ENCODE results near the gene RASSF6.
"Not testable (repeated sequence)": the region's sequence is repeated elsewhere in the genome, so short reads cannot be mapped to it uniquely, and the experiment has no call there.

RASSF6 gene

DNA sequence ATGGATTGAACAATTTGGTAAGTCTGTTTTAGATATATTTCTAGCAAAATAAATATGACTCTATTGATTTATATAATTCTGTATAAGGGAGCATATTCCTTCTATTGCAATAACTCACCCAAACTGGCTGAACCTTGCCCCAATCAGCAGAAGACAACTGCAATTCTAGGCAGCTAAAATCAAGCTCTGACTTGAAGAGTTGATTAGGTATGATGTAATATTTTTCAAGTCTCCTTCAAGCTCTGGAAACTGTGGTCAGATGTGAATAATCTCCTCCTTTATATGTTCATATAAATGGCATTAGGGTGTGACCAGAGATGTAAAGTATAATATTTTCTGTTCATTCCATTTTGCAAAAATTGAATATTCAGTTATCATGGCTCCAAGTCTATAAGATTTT lies 8.2 kb downstream of the RASSF6 start:
- no peak for DNase-seq (ENCODE audit: low read depth)

DNA sequence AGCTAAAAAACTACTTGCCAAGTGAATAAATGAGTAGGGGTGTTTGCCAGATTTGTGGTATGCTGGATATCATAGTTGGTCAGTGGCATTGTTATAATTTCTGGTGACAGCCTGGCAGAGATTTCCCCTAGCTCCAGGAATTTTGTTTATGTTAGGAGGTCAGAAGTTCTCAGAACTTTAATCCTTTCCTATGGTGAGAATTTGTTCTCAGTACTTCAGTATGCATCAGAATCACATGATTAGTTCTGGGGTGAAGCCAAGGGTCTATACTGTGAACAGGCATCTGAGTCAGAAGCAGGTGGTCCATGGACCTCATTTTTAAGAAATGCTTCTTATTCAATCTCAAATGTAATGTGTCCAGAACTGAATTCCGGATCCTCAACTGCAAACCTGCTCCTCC lies 10.5 kb downstream of the RASSF6 start:
- DNase-seq (ENCODE audit: low read depth), result no peak

DNA sequence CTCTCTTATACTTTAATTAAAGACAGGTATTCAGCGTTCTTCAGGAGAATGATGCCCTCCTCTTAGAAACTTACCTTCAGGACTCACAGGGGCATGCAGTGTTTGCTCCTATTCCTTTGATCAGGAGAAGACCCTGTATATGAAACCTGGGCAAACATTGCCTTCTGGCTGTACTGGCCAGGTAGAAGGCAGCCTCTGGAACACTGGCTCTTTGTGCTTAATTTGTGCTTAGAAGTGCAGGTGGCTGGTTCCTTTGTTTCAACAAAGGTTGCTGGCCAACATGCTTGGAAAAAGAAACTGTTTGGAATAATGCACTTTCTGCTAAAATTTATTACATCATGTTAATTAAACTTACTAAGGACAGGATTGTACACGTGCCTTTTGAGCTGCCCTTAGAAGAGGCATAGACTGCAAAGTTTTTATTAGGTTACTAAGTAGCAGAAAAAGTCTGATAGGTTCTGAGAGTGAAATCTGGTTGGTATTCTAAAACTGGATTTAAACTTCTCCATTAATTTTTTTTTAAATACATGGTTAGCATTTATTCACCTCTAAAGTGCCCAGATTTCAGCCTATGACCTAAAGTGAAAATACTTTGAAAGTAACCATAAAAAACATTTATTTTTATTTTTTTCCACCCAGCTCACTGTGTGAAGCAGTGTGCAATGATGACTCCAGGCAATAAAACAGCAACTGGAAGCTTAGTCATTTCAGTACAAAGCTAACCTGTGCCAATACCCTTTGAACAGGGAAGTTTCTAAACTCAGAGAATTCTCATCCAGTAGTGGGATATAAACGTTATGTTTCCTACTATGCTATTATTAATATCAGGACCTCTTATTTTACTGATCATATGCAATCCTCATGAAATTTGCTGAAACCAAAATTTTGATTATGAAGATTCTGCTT lies 11.3 kb downstream of the RASSF6 start:
- no peak for DNase-seq (ENCODE audit: low read depth)

DNA sequence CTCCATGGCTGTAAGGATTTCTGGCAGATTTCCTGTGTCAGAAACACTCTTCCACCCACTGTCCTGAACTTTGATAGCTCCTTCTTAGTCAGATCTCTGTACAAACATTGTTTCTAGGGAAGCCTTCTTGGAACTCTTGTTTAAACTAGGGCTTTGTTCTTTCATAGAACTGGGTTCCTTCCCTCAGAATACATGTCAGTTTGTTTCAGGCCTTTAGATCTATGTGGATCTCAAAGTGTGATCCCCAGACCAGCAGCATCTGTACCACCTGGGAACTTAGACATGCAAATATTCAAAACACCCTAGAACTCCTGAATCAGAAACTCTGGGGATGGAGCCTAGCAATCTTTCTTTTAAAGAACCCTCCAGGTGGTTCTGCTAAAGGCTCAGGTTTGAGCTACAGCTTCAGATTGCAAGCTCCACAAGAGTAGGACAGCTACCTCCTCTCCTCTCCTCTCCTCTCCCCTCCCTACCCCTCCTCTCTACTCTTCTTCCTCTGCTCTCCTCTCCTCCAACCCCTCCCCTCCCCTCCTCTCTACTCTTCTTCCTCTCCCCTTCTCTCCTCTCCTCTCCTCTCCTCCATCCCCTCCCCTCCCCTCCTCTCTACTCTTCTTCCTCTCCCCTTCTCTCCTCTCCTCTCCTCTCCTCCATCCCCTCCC lies 12.7 kb downstream of the RASSF6 start:
- DNase-seq (ENCODE audit: low read depth), result no peak

DNA sequence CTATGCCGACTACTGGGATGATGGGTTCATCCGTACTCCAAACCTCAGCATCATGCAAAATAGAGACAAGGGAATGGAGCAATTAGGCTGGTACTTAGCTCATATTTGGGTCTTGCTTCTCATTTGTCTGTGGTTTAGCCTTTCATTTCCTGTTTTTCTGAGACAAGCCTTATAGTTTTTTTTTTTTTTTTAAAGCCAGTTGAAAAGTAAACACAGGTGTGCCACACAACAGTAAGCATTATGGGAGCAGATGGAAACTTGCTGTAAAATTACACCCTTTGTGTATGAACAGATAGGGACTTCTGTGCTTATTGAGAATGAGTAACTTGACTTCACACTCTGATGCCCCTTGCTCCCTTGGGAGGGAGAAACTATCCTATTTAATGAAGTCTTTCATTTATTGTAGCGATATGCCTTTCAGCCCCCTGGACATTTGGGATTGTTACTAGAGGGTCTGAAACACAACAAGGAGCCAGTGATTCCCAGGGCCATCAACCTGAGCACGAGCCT lies 13.7 kb downstream of the RASSF6 start:
- DNase-seq (ENCODE audit: low read depth), result no peak

DNA sequence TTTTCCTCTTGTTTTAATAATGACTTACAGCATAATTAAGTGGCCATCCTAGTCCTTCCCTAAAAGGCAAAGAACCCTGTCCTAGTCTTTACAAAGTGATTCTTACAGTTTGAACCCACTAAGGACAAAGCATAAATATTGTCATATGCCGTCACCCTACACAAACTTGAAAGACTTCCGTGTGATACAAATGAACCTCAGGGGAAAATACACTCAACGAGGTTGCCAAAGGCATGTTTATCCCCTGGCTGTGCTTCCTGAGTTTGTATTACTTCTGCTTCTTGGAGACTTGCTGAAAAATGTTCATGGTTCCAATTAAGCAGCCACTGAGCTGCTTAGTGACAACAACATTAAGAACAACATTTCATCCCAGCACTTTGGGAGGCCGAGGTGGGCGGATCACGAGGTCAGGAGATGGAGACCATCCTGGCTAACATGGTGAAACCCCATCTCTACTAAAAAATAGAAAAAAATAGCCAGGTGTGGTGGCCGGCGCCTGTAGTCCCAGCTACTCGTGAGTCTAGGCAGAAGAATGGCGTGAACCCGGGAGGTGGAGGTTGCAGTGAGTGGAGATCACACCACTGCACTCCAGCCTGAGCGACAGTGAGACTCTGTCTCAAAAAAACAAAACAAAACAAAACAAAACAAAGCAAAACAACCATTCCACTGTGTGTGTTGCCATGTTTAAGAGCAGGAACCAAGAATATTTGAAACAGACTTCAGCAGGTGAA lies 16.2 kb downstream of the RASSF6 start:
- no peak for DNase-seq (ENCODE audit: low read depth)

DNA sequence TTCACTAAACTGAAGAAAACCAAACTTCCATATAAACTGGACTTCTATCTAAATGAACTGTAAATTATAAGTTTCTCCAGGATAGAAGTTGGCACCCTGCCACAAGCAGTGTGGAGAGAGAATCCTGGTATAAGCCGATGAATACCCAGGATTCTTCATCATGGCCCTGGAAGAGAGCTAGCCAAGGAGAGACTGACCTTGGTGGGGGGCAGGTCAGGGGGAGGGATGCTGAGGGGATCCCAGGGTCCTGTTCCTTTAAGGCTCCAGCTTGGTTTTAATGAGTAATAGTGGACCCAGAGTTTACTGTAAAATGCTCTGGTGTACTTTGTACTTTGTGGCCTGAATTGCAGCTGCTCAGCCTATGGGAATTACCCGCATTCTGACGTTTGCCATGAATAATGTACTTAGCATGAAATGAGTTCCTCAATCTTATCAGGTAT lies 16.9 kb downstream of the RASSF6 start:
- DNase-seq (ENCODE audit: low read depth), result no peak

DNA sequence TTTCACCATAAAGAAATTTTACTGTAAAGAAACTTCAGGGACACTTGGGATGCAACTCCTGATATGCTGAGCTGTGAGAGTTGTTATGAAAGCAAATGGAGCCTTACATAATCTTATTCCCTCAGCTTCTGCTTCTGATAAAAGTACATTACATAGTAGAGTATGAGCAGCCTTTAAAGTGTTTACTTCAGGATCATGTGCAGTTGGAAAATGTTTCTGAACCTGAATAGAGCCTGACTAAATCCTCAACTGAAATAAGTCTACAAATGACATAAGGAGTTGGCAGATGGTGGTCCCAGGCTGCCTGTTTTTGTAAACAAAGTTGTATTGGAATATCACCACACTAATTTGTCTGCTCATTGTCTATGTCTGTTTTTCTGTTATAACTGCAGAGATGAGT lies 19.3 kb downstream of the RASSF6 start:
- no peak for DNase-seq (ENCODE audit: low read depth)

DNA sequence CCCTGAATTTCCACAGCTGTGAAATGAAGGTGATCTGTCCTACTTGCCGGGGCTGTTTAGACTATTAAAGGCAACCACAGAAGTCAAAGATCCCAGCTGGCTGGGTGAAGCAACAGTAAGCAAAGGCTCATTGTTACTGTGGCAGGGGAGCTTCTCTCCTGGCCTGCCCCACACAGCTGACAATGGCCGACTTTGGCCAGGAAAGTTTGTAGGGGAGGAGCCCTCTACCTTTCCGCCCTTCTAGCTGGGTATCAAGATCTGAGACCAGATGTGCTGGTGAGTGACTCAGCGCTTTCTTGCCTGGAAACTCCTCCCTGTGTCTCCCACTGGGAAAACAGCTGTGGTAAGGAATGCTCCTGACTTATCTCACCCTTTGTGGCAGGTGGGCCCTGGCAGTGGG lies 21.1 kb downstream of the RASSF6 start:
- DNase-seq (ENCODE audit: low read depth), result no peak

DNA sequence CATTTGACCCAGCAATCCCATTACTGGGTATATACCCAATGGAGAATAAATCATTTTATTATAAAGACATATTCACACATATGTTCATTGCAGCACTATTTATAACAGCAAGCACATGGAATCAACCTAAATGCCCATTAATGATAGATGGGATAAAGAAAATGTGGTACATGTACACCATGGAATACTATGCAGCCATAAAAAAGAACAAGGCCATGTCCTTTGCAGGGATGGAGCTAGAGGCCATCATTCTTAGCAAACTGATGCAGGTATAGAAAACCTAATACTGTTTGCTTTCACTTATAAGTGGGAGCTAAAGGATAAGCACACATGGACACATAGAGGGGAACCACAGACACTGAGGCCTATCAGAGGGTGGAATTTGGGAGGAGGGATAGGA lies 22.6 kb downstream of the RASSF6 start:
- no peak for DNase-seq (ENCODE audit: low read depth)

DNA sequence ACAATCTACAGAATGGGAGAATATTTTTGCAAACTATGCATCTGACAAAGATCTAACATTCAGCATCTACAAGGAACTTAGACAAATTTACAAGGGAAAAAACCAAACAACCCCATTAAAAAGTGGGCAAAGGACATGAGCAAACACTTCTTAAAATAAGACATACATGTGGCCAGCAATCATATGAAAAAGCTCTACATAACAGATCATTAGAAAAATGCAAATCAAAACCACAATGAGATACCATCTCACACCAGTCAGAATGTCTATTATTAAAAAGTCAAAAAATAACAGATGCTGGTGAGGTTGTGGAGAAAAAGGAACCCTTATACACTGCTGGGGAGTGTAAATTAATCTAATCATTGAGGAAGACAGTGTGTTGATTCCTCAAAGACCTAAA lies 23.1 kb downstream of the RASSF6 start:
- DNase-seq (ENCODE audit: low read depth), result not testable (repeated sequence)

DNA sequence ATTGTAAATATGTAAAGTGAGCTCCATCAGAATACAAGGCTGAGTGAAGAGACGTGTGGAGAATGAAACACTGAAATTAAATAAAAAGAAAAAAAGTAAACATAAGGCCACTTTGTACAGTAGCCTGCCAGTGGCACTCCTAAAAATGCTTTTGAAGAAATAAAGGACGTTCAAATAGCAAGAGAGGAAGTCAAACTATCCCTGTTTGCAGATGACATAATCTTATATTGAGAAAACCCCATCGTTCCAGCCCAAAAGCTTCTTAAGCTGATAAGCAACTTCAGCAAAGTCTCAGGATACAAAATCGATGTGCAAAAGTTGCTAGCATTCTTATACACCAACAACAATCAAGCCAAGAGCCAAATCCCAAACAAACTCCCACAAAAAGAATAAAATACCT lies 24.2 kb downstream of the RASSF6 start:
- DNase-seq (ENCODE audit: low read depth), result no peak

DNA sequence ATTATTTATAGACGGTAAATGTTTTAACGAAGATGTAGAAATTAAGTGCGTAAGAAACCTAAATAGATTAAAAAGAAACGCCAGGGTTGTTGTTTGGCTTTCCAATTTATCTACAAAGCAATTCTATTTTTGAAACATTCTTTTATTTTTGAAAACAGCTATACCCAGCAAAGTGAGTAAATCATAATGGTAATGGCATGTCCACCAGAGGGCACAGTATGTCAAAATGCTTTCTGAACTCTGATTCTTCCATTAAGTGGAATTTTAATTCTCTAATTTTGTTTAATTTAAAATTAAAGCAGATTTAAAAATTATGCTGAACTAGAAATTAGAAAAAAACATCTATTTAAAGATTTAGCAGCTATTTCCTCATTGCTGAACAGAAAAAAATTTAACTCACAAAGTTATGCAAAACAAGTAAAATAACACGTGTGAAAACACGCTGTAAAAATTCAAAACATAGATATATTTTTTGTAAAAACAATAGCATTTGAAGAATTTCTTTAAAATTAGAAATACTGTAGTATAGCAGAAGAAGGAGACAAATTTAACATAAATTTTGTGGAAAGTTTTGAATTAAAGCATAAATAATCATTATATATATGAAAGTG lies 26.5 kb downstream of the RASSF6 start:
- no peak for DNase-seq (ENCODE audit: low read depth)

DNA sequence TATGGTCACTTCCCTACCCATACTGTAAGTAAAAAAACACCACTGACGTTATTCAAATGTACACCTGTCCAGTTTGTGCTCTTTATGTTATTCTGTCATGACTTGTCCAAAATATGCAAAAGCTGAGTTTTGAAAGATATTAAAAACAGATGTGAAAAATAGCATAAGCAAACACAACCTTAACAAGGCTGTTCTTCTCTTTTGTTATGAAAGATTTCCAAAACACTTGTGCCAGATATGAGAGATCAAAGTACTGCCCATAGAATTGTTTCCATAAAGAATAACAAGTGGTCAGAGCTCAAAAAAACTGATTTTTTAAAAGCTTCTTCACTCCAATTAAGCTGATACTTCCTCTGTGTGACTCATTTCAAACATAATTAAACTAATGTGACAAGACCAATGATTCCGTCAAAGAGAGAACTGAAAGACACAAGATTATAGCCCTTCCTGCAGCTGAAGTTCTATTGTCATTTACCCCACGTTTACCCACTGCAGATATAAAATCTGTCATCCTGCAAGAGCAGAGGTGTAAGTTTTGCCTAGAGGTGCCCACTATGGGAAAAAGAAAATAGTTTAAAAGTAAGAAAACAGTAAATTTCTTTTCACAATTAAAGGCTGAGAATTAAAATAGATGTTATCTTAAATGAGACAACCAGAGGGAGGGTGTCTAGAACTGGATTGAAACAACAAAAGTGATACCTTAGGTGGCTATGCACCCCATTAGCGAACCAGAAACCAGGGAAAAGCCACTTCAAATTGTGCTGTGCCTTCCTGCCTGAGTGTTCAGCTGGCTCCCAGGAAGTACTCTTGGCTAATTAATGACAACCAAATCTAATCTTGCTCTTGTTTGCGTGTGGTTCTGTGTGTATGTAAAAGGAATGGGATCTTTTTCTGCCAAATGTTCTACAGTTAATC lies 30.1 kb downstream of the RASSF6 start:
- no peak for DNase-seq (ENCODE audit: low read depth)

DNA sequence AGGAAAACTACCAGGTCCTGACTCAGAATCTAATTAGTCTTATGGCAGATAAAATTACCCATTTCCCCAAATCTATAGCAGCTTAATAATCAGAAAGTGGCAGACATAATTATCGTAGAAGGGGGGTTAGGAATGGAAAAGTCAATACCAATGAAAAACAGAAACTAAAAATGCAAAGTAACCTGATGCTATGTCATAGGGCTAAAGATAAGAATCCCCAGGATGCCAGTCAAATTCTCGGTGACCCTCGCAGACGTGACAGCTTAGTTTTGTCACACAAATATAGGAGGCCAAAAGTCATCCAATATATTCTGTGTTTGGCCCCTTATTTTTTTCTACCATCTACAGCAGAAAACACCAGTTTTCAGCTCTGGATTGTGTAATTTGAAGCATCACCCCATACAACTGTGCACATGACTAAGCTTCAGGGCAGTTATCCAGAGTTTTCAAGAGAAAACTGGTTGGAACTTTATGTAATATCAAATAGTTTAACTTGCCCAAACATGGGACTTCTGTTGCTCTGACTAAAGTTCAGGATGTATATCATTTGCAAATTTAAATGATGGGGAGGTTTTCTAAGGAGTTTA lies 30.9 kb downstream of the RASSF6 start:
- DNase-seq (ENCODE audit: low read depth), result no peak

DNA sequence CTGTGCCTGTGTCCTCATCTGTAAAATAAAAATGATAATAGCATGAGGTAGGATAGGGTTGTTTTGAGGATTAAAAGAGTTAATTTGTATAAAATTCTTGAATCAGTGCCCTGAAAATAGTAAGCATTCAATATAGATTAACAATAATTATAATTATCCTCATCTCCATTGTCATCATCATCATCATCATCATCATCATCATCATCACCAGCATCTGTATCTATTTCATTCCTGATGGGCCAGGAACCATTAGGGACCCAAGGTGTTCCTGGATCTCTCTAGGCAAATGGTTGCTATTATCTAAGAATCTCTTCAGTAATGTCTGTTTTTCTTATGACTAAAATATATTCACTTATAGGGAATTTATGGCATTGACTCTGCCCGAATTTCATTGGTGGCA lies 31.6 kb downstream of the RASSF6 start:
- DNase-seq (ENCODE audit: low read depth), result no peak

DNA sequence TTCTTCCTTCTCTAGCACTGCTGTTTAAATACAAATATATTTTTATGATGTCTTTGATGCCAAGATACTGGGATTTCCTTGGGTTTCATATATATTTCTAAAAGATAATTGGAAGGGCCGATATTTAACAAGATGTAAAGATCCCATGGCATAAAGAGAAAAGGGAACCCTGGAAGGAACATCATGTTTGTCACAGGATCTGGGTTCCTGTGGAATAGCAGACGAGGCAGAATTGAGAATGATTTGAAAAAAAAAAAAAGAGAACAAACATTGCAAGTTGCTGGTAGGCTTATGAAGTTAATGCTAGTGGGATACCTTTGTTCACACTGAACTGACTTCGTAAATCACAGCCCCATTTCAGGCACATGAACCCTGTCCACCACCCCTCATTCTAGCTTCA lies 33.6 kb downstream of the RASSF6 start:
- no peak for DNase-seq (ENCODE audit: low read depth)

DNA sequence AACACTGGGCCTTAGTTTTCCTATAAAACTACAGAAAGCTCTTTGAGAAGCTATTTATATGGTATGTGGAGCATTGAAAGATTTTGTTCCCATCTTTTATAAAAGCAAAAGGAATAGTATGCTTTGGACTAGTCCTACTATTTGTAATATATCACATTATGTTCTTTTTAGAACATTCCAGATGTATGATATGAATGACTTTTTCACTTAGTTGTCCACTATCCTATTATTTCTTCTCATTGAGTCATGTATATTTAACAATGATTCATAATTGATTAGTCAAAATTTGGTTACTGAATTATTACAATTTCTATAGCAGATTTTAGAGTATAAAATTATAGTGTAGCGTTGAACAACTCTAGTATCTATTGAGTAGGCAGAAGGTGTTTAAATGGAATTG lies 34.2 kb downstream of the RASSF6 start:
- no peak for DNase-seq (ENCODE audit: low read depth)

DNA sequence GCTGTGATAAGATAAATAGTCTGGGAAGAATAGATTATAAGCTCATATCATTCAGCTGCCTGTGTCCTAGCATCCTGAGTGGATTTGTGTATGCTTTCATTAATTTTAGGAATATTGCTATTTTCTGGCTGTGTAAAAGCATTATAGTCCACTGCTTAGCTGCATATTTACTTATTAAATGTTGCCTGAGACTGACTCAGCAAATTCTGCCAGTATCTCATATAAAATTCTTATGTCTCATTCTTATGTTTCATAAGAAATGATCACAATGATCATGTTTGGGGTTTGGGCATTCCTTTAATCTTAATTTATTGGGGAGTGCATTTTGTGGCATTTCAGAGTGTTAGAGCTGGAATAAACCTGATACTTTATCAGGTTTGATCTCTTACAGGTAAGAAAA lies 34.9 kb downstream of the RASSF6 start:
- DNase-seq (ENCODE audit: low read depth), result no peak

DNA sequence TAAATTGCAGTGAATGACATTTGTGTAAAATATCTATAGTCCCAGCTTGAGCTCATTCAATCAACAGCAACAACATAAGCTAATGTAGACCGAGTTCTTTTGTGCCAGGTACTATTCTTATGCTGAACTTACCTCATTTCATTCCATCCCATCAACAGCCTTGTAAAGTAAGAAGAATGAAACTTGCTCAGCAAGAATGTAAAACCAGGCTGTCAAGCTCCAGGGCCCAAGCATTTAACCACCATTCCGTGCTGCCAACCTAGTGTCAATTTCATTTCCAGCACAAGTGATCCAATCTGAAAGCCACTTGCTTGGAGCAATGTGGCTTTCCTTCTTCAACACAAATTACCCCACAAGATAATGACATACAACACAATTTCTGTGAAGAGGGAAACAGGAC lies 36.6 kb downstream of the RASSF6 start:
- no peak for DNase-seq (ENCODE audit: low read depth)

DNA sequence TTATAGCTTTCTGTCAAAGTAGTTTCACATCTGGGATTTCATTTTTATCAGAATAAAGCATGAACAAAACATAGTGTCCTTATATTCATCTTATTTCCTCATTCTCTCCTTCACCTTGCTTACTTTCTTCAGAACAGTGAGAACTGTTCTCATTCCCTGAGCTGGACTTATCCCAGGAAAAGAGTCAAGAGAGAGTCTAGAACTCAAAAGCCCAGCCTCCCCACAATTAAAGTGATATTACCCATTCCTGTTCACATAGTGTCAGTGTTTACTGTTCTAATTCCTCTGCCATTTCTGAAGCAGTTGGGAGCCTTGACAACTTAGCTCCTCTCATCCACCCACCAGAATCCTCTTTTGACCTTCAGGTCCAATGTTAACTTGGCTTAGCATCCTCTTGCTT lies 42.9 kb downstream of the RASSF6 start:
- no peak for DNase-seq (ENCODE audit: low read depth)

Measured in activated T-cell treated with anti-CD3 and anti-CD28 coated beads for 48 hours (primary cell).